BE2C (cell line): ENCODE measurements around the gene ANKRD44.

ENCODE experiments used
- DNase-seq: peaks from one replicate; pipeline ENCODE4 v3.0.0-alpha.2; 2020
- H3K27me3 ChIP-seq: fragments of 250-450 bp; sonication (Bioruptor Pico); 2 replicates; pipeline ENCODE4 v1.5.1; 2020; ENCODE audit warnings: mild to moderate bottlenecking
- H3K36me3 ChIP-seq: fragments of 250-450 bp; sonication (Bioruptor Pico); 2 replicates; pipeline ENCODE4 v1.5.1; 2020; ENCODE audit warnings: mild to moderate bottlenecking
- H3K4me1 ChIP-seq: fragments of 250-450 bp; sonication (Bioruptor Pico); 2 replicates; pipeline ENCODE4 v1.5.1; 2020
- H3K4me3 ChIP-seq: 2 replicates; pipeline ENCODE4 v1.5.1; 2011; ENCODE audit warnings: low read depth, low read length
- H3K9me3 ChIP-seq: fragments of 250-450 bp; sonication (Bioruptor Pico); 2 replicates; pipeline ENCODE4 v1.5.1; 2020
- TF ChIP-seq, protein P1 (sequence below): IDR thresholded peaks from 2 replicates; pipeline ENCODE4 v1.5.1; 2012; ENCODE audit warnings: mild to moderate bottlenecking, low read depth, low read length

The ANKRD44 gene

GRCh38 chr2:197164141-197164754 is 146.3 kb downstream of the ANKRD44 start:
- Histone ChIP-seq H3K4me1 (peaks cover 14% of the 10 kb centered on the region), H3K27me3 (no peaks in the 10 kb centered on the region), H3K36me3 (no peaks in the 10 kb centered on the region), H3K9me3 (no peaks in the 10 kb centered on the region), H3K4me3 (no peak overlapping the region)
- TF ChIP-seq, protein P1, sequence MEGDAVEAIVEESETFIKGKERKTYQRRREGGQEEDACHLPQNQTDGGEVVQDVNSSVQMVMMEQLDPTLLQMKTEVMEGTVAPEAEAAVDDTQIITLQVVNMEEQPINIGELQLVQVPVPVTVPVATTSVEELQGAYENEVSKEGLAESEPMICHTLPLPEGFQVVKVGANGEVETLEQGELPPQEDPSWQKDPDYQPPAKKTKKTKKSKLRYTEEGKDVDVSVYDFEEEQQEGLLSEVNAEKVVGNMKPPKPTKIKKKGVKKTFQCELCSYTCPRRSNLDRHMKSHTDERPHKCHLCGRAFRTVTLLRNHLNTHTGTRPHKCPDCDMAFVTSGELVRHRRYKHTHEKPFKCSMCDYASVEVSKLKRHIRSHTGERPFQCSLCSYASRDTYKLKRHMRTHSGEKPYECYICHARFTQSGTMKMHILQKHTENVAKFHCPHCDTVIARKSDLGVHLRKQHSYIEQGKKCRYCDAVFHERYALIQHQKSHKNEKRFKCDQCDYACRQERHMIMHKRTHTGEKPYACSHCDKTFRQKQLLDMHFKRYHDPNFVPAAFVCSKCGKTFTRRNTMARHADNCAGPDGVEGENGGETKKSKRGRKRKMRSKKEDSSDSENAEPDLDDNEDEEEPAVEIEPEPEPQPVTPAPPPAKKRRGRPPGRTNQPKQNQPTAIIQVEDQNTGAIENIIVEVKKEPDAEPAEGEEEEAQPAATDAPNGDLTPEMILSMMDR: no peak
- no peak for DNase-seq

DNA sequence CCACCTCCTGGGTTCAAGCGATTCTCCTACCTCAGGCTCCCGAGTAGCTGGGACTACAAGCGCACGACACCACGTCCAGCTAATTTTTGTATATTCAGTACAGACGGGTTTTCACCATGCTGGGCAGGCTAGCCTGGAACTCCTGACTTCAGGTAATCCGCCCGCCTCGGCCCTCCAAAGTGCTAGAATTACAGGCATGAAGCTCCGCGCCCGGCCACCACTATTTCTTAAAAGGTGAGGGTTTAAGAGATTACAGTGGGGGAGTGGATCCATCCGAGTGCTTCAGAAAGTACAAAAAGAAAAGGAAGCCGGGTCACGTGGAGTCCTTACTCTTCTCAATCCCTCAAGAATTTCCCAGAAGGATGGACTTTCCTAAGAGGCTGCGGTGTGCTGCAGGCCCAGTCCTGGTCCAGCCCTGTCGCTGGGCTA is 146.9 kb downstream of the ANKRD44 start:
- TF ChIP-seq, protein P1: no peak
- H3K36me3 ChIP-seq: no peaks in the 10 kb centered on the region
- H3K4me1 ChIP-seq: peaks cover 17% of the 10 kb centered on the region
- H3K4me3 ChIP-seq: no peak overlapping the region
- H3K27me3 ChIP-seq: no peaks in the 10 kb centered on the region
- no peak for DNase-seq
- no peaks in the 10 kb centered on the region for H3K9me3 ChIP-seq

- Histone ChIP-seq H3K27me3 (no peaks in the 10 kb centered on the region), H3K4me3 (no peak overlapping the region), H3K36me3 (no peaks in the 10 kb centered on the region), H3K9me3 (no peaks in the 10 kb centered on the region), H3K4me1 (peaks cover 28% of the 10 kb centered on the region)
- DNase-seq: no peak
- TF ChIP-seq, protein P1: no peak
Measured at GRCh38 chr2:197161774-197162173, 148.8 kb downstream of the ANKRD44 start.

GRCh38 chr2:197159661-197160211 is 150.8 kb downstream of the ANKRD44 start:
- H3K4me3 ChIP-seq: no peak overlapping the region
- no peaks in the 10 kb centered on the region for H3K36me3 ChIP-seq
- DNase-seq: no peak
- TF ChIP-seq, protein P1: no peak
- H3K27me3 ChIP-seq: no peaks in the 10 kb centered on the region
- H3K4me1 ChIP-seq: peaks cover 28% of the 10 kb centered on the region
- H3K9me3 ChIP-seq: no peaks in the 10 kb centered on the region

DNA sequence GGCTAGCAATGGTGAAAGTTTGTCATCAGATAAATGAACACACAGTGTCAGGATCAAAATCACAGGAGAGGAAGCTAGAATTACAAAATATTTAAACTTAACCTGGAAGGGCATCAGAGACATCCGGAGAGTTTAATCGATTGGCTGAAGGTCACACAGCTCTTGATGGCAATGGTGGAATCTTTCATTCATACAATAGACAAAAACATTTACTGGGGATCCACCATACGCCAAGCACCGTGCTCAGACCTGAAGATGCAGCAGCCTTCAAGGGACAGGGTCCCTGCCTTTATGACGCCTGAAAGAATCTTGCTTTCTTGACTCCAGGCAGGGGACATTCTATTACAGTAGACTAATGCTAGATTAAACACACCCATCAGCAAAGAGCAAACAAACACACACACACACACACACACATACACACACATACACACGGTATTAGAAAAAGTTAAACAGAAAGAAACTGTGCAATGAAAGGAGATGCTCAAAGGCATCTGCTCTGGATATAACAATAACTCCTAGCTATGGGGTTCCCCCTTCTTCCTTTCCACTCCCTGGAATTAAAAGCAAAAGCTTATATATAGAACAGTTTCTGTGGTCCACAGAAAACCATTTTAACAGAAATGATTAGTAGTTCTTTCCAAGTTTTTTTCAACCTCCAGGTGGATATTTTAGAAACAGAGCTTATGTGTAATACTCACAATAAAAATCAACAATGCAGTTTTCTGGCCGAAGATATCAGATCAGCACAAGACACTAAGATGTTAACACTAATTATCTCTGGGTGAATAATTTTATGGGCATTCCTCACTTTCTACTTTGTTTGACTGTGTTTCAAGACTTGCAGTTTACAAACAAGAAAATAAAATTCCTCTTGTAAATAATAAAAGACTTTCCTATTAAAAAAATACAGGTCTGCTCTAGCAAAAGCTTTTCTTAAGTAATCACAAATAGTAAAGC is 151.7 kb downstream of the ANKRD44 start:
- no peak for DNase-seq
- H3K27me3 ChIP-seq: no peaks in the 10 kb centered on the region
- TF ChIP-seq, protein P1: no peak
- peaks cover 28% of the 10 kb centered on the region for H3K4me1 ChIP-seq
- peak overlapping the region; percentile 35 for H3K4me3 ChIP-seq
- H3K9me3 ChIP-seq: no peaks in the 10 kb centered on the region
- no peaks in the 10 kb centered on the region for H3K36me3 ChIP-seq
